Thyroid gland (tissue), 4 donors: Measurements from ENCODE around the gene NHERF2. TPM values are rescaled to one million over a fixed set of nuclear protein-coding genes. Genes with fewer than 3 reads are reported as not detected.

ENCODE experiments used
- DNase-seq, 2 donors: peaks; one replicate each; pipeline ENCODE4 v3.0.0-alpha.2; 2019
- H3K27ac ChIP-seq, 3 donors: fragments of 200-600 bp; sonication (generic); 1 replicate in 2 of 3; 2 replicates in 1 of 3; pipeline ENCODE4 v1.5.1; 2016 to 2019; ENCODE audit warnings: mild to moderate bottlenecking in 1 of 3, moderate library complexity in 1 of 3
- H3K27me3 ChIP-seq: fragments of 200-600 bp; sonication (generic); one replicate; pipeline ENCODE4 v1.5.1; 2019
- H3K36me3 ChIP-seq, 2 donors: fragments of 200-600 bp; sonication (generic); one replicate each; pipeline ENCODE4 v1.5.1; 2016 to 2019
- H3K4me1 ChIP-seq, 2 donors: fragments of 200-600 bp; sonication (generic); one replicate each; pipeline ENCODE4 v1.5.1; 2017 to 2019
- H3K4me3 ChIP-seq, 3 donors: fragments of 200-600 bp; sonication (generic); replicated peaks in 1 of 3; 1 replicate in 2 of 3; 2 replicates in 1 of 3; pipeline ENCODE4 v1.5.1; 2016; ENCODE audit warnings: mild to moderate bottlenecking in 1 of 3
- H3K9me3 ChIP-seq: fragments of 200-600 bp; sonication (generic); one replicate; pipeline ENCODE4 v1.5.1; 2017
- POLR2A ChIP-seq, 2 donors: fragments of 450-650 bp; IDR thresholded peaks; one replicate each; pipeline ENCODE4 v1.6.1; 2017; ENCODE audit warnings: antibody characterized with exemption in 2 of 2, mild to moderate bottlenecking in 2 of 2, moderate library complexity in 1 of 2
- WGBS, 2 donors: methylation state at CpG; one replicate each; pipeline ENCODE4 v1.1.5; 2017; 5-methylcytosine and 5-hydroxymethylcytosine counted together
- intact Hi-C: fragments of 100-400 bp; cut with DNase I; formaldehyde crosslinking; loops from one replicate; pipeline ENCODE4 v1.15.1; 2023
- total RNA-seq, 4 donors: library from RNA; depleted of rRNA; stranded (reverse); fragments of >200 nt; gene quantifications; one replicate each; pipeline ENCODE4 v1.2.3, GENCODE V29; 2016
- TF ChIP-seq, protein P1 (sequence below), 6 experiments: fragments of 200-600 bp in 3 of 6; fragments of 450-650 bp in 3 of 6; sonication (generic) in 3 of 6; IDR thresholded peaks; one replicate each; pipeline ENCODE4 v1.5.1; 2016 to 2019; ENCODE audit warnings: antibody characterized with exemption in 6 of 6, mild to moderate bottlenecking in 2 of 6, inconsistent platforms in 1 of 6, moderate library complexity in 1 of 6

NHERF2 gene
- total RNA-seq, 4 donors from 2014 or later: 73.8 to 146 (median 81.6) TPM

DNA sequence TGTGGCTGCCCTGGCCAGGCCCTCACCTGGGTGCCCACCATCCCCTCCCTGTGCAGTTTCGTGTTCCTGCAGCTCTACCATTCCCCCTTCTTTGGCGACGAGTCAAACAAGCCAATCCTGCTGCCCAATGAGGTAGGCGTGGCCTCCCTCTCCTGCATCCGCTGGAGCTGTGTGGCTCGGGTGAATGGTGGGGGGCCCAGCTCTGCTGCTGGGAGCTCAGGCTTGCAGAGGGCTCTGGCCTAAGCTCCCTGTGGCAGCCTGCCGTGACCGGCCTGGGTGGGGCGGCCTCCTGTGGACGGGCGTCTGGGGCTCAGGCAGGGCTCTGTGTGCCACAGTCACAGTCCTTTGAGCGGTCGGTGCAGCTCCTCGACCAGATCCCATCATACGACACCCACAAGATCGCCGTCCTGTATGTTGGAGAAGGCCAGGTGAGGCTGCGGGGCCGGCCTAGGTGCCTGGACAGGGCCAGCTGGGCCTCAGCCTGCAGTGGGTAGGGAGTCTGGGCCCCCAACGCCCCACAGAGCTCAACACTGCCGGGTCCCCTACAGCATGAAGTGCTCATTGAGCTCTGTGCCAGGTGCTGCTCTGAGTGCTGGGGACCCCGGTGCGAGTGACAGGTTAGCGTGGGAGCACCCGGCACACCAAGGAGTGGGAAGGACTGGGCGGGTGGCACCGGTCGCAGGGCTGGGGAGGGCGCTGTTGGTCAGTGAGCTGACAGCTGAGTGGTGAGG, 58.4 kb downstream of the NHERF2 start:
- Histone ChIP-seq H3K27ac (no peak overlapping the region), H3K4me3 (no peak overlapping the region), H3K9me3 (no peaks in the 10 kb centered on the region), H3K36me3 (peaks cover 59 to 65% of the 10 kb centered on the region in 2 donors), H3K27me3 (no peaks in the 10 kb centered on the region), H3K4me1 (peaks cover under 1% of the 10 kb centered on the region in 2 donors)
- intact Hi-C loops: no loop called here
- TF ChIP-seq, protein P1, sequence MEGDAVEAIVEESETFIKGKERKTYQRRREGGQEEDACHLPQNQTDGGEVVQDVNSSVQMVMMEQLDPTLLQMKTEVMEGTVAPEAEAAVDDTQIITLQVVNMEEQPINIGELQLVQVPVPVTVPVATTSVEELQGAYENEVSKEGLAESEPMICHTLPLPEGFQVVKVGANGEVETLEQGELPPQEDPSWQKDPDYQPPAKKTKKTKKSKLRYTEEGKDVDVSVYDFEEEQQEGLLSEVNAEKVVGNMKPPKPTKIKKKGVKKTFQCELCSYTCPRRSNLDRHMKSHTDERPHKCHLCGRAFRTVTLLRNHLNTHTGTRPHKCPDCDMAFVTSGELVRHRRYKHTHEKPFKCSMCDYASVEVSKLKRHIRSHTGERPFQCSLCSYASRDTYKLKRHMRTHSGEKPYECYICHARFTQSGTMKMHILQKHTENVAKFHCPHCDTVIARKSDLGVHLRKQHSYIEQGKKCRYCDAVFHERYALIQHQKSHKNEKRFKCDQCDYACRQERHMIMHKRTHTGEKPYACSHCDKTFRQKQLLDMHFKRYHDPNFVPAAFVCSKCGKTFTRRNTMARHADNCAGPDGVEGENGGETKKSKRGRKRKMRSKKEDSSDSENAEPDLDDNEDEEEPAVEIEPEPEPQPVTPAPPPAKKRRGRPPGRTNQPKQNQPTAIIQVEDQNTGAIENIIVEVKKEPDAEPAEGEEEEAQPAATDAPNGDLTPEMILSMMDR (IDR thresholded peaks at IDR 0.05): no peak
- TF ChIP-seq POLR2A (IDR thresholded peaks at IDR 0.05): no peak
- WGBS, 2 donors: 91 to 94% methylated on average over 23 to 24 of the region's 29 CpGs
- no peak for DNase-seq

DNA sequence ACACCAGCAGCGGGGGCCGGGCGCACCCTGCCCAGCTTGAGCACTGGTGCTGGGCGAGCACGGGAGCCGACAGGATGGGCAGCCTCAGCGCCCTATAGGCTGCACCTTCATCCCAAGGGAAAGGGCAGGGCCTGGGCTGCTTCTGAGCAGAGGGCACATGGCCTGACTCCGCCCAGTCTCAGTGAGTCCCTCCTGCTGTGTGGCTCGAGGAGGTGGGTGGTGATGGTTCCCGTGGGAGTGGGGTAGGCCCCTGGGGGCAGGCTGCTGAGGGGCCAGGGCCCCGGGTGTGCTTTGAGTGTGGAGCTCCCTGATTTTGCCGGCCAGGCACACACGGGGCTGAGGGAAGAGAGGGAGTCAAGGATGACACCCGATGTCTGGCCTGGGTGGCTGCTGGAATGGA, 59.0 kb downstream of the NHERF2 start:
- H3K4me1 ChIP-seq: peaks cover 7% of the 10 kb centered on the region in 2 donors
- H3K4me3 ChIP-seq: no peak overlapping the region
- no peak for DNase-seq
- WGBS, 2 donors: 73 to 80% methylated on average over 7 to 12 of the region's 14 CpGs
- TF ChIP-seq, protein P1 (IDR thresholded peaks at IDR 0.05): no peak
- TF ChIP-seq POLR2A (IDR thresholded peaks at IDR 0.05): no peak
- intact Hi-C loops: no loop called here
- H3K9me3 ChIP-seq: no peaks in the 10 kb centered on the region
- H3K27me3 ChIP-seq: no peaks in the 10 kb centered on the region
- peaks cover 57 to 62% of the 10 kb centered on the region in 2 donors for H3K36me3 ChIP-seq
- H3K27ac ChIP-seq: no peak overlapping the region

DNA sequence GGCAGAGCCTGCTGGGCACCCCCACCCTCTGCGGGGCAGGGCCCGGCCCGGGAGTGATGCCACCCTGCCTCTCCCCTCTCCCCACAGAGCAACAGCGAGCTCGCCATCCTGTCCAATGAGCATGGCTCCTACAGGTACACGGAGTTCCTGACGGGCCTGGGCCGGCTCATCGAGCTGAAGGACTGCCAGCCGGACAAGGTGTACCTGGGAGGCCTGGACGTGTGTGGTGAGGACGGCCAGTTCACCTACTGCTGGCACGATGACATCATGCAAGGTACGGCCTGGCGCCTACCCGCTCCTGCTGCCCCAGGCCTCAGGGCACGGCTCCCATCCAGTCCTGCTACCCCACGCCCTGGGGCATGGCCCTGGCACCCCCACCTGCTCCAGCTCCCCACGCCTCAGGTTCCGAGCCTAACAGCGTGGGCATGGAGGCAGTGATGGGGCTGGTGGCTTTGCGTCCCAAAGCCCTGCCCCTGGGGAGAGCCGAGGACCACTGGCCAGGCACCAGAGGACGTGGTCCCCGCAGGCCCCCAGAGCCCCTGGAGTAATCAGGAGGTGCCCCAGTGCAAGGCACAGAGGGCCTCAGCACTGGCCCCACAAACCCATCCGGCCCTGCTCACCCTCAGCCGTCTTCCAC, 59.5 kb downstream of the NHERF2 start:
- Histone ChIP-seq H3K36me3 (peaks cover 57 to 62% of the 10 kb centered on the region in 2 donors), H3K27ac (no peak overlapping the region)
- intact Hi-C loops: no loop called here

DNA sequence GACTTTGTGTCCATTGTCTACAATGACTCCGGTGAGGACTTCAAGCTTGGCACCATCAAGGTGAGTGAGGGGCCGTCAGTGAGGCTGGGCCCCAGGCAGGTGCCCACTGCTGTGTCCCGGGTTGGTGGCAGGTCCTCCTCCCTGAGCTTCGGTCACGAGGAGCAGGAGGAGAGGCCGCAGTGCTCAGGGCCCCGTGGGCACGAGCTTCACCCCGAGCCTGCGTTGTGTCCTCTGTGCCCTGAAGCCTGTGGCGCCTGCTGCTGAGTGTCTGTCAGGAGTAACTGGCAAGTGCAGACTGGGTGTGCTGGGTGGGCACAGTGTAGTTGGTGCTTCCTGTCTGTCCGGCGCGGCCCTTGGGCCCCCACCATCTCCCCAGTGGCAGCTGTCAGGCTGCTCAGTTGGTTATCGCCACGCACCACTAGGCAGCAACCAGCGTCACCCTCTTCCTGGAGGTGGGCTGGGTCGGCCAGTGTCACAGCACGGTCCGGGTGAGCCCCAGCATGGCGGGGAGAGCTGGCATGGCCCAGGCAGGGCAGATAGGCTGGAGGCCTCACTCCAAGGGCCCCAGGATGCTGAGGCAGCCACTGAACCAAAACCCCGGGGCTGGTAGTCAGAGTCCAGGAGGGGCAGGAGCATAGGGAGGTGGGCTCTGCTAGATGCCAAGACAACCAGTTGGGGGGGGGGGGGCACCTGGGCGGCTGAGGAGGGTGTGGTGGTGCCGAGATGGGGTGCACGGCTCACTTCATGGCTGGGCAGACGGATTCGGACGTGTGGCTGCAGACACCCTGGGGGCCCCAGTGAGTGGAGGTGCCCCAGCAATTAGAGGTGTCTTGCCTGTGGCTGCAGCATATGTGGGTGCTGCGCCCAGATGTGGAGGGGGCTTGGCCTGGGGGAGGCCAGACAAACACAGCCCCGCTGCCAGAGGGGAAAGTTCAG, 60.4 kb downstream of the NHERF2 start:
- no peak overlapping the region for H3K27ac ChIP-seq
- TF ChIP-seq, protein P1 (IDR thresholded peaks at IDR 0.05): no peak
- no peak for TF ChIP-seq POLR2A (IDR thresholded peaks at IDR 0.05)
- no peaks in the 10 kb centered on the region for H3K9me3 ChIP-seq
- no peaks in the 10 kb centered on the region for H3K27me3 ChIP-seq
- H3K36me3 ChIP-seq: peaks cover 52 to 54% of the 10 kb centered on the region in 2 donors
- no peak overlapping the region for H3K4me3 ChIP-seq
- intact Hi-C loops: no loop called here
- WGBS, 2 donors: 92 to 94% methylated on average over 17 to 26 of the region's 30 CpGs
- H3K4me1 ChIP-seq: peaks cover 9 to 13% of the 10 kb centered on the region in 2 donors
- no peak for DNase-seq

More for the DNA sequence above, 59.5 kb downstream of the NHERF2 start:
- Histone ChIP-seq H3K4me1 (peaks cover 8 to 9% of the 10 kb centered on the region in 2 donors), H3K9me3 (no peaks in the 10 kb centered on the region), H3K4me3 (no peak overlapping the region), H3K27me3 (no peaks in the 10 kb centered on the region)
- TF ChIP-seq POLR2A (IDR thresholded peaks at IDR 0.05): no peak
- TF ChIP-seq, protein P1 (IDR thresholded peaks at IDR 0.05): no peak
- 92 to 99% methylated on average over 11 to 26 of the region's 27 CpGs for WGBS, 2 donors
- no peak for DNase-seq
